Astrocyte (in vitro differentiated cells and primary cell): Measurements from ENCODE around the gene DNAJA1.

Experiments used
- EZH2 ChIP-seq: IDR thresholded peaks from 2 replicates; pipeline ENCODE4 v1.6.1; 2012; ENCODE audit warnings: mild to moderate bottlenecking, low read length, inconsistent platforms; ENCODE audit not compliant: insufficient read depth
- TF ChIP-seq, protein P1 (sequence below): IDR thresholded peaks from 2 replicates; pipeline ENCODE4 v1.5.1; 2011; ENCODE audit warnings: low read depth, mild to moderate bottlenecking, inconsistent platforms, low read length, moderate library complexity; ENCODE audit not compliant: insufficient read depth

DNA sequence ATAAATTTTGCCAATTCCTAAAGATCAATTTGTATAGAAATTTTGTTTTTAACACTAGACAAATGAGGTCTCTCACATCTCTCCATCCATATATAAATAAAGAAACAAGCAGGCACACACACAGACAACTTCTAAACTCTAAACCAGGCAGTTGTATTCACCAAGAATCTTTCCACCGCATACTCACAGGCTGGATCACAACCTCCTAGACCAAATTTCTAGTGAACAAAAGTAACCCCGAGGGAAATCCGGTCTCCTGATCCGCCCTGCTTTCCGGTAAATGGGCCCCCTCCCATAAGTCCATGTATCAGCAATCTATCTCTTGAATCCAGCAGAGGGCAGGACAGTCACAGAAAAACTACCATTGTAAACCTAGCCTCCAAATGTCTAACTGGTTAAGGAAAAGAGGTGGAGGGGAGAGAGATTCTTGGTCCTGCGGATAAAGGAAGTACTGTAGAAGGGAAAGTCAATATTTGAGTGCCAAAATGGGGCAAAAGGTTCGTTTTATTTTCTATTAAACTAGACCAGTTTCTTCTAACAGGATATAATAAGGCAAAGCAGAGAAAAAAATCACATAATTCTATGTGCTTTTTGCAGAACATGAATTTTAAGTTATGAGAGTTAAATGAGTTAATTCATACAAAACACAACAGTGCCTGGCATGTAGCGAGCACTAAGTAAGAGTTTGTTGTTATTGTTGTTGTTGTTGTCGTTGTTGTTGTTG lies 56.2 kb downstream of the DNAJA1 start:
- TF ChIP-seq, protein P1, sequence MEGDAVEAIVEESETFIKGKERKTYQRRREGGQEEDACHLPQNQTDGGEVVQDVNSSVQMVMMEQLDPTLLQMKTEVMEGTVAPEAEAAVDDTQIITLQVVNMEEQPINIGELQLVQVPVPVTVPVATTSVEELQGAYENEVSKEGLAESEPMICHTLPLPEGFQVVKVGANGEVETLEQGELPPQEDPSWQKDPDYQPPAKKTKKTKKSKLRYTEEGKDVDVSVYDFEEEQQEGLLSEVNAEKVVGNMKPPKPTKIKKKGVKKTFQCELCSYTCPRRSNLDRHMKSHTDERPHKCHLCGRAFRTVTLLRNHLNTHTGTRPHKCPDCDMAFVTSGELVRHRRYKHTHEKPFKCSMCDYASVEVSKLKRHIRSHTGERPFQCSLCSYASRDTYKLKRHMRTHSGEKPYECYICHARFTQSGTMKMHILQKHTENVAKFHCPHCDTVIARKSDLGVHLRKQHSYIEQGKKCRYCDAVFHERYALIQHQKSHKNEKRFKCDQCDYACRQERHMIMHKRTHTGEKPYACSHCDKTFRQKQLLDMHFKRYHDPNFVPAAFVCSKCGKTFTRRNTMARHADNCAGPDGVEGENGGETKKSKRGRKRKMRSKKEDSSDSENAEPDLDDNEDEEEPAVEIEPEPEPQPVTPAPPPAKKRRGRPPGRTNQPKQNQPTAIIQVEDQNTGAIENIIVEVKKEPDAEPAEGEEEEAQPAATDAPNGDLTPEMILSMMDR, result peak; percentile 84
- no peak for TF ChIP-seq EZH2
